ENCODE results near the gene SLC23A2.
A peak's percentile ranks its signal among the peaks of the same experiment; 100 is the strongest.

SLC23A2 gene

GRCh38 chr20:4898282-4899244 is 102.7 kb downstream of the SLC23A2 start:
- Histone ChIP-seq H3K36me3 (replicated peaks; ENCODE audit: low read depth, low read length) (peaks cover 4% of the 10 kb centered on the region), H3K9me3 (ENCODE audit: insufficient read depth, low read length) (no peaks in the 10 kb centered on the region), H3K27me3 (ENCODE audit: low read depth, low read length) (no peaks in the 10 kb centered on the region), H3K79me2 (ENCODE audit: low read length) (0 out of 2 replicates have a peak, but pooled peaks cover 2% of the 10 kb centered on the region), H3K4me1 (ENCODE audit: low read length) (peaks cover 34% of the 10 kb centered on the region), H3K9ac (ENCODE audit: low read length) (no peak overlapping the region), H3K4me2 (ENCODE audit: low read length) (no peak overlapping the region), H4K20me1 (ENCODE audit: insufficient read depth, low read length) (no peaks in the 10 kb centered on the region), H2AFZ (ENCODE audit: low read depth, low read length) (no peak overlapping the region), H3K27ac (ENCODE audit: low read length) (no peak overlapping the region), H3K4me3 (ENCODE audit: low read length) (no peak overlapping the region)
- TF ChIP-seq, protein P1, sequence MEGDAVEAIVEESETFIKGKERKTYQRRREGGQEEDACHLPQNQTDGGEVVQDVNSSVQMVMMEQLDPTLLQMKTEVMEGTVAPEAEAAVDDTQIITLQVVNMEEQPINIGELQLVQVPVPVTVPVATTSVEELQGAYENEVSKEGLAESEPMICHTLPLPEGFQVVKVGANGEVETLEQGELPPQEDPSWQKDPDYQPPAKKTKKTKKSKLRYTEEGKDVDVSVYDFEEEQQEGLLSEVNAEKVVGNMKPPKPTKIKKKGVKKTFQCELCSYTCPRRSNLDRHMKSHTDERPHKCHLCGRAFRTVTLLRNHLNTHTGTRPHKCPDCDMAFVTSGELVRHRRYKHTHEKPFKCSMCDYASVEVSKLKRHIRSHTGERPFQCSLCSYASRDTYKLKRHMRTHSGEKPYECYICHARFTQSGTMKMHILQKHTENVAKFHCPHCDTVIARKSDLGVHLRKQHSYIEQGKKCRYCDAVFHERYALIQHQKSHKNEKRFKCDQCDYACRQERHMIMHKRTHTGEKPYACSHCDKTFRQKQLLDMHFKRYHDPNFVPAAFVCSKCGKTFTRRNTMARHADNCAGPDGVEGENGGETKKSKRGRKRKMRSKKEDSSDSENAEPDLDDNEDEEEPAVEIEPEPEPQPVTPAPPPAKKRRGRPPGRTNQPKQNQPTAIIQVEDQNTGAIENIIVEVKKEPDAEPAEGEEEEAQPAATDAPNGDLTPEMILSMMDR (IDR thresholded peaks at IDR 0.05; ENCODE audit: low read depth, low read length) = no peak
- no peak for TF ChIP-seq EZH2phosphoT487 (IDR thresholded peaks at IDR 0.05; ENCODE audit: low read depth)

GRCh38 chr20:4897600-4897999 is 103.7 kb downstream of the SLC23A2 start:
- Histone ChIP-seq H4K20me1 (ENCODE audit: insufficient read depth, low read length) (no peaks in the 10 kb centered on the region), H3K27me3 (ENCODE audit: low read depth, low read length) (no peaks in the 10 kb centered on the region), H3K36me3 (replicated peaks; ENCODE audit: low read depth, low read length) (peaks cover 3% of the 10 kb centered on the region), H2AFZ (ENCODE audit: low read depth, low read length) (no peak overlapping the region), H3K9ac (ENCODE audit: low read length) (no peak overlapping the region), H3K9me3 (ENCODE audit: insufficient read depth, low read length) (no peaks in the 10 kb centered on the region), H3K79me2 (ENCODE audit: low read length) (0 out of 2 replicates have a peak, but pooled peaks cover 2% of the 10 kb centered on the region), H3K4me3 (ENCODE audit: low read length) (no peak overlapping the region), H3K4me2 (ENCODE audit: low read length) (no peak overlapping the region), H3K27ac (ENCODE audit: low read length) (no peak overlapping the region), H3K4me1 (ENCODE audit: low read length) (peaks cover 34% of the 10 kb centered on the region)
- TF ChIP-seq EZH2phosphoT487 (IDR thresholded peaks at IDR 0.05; ENCODE audit: low read depth) = no peak
- TF ChIP-seq, protein P1 (IDR thresholded peaks at IDR 0.05; ENCODE audit: low read depth, low read length) = no peak

GRCh38 chr20:4896971-4897497 is 104.3 kb downstream of the SLC23A2 start:
- Histone ChIP-seq H3K36me3 (replicated peaks; ENCODE audit: low read depth, low read length) (peaks cover 3% of the 10 kb centered on the region), H3K9ac (ENCODE audit: low read length) (no peak overlapping the region), H3K27me3 (ENCODE audit: low read depth, low read length) (no peaks in the 10 kb centered on the region), H3K79me2 (ENCODE audit: low read length) (0 out of 2 replicates have a peak, but pooled peaks cover 2% of the 10 kb centered on the region), H2AFZ (ENCODE audit: low read depth, low read length) (no peak overlapping the region), H3K4me2 (ENCODE audit: low read length) (peak overlapping the region; percentile 44), H3K4me3 (ENCODE audit: low read length) (no peak overlapping the region), H3K27ac (ENCODE audit: low read length) (no peak overlapping the region), H3K4me1 (ENCODE audit: low read length) (peaks cover 34% of the 10 kb centered on the region), H4K20me1 (ENCODE audit: insufficient read depth, low read length) (no peaks in the 10 kb centered on the region), H3K9me3 (ENCODE audit: insufficient read depth, low read length) (no peaks in the 10 kb centered on the region)
- no peak for TF ChIP-seq EZH2phosphoT487 (IDR thresholded peaks at IDR 0.05; ENCODE audit: low read depth)
- TF ChIP-seq, protein P1 (IDR thresholded peaks at IDR 0.05; ENCODE audit: low read depth, low read length) = peak; percentile 95

- Histone ChIP-seq H3K4me3 (ENCODE audit: low read length) (no peak overlapping the region), H3K9ac (ENCODE audit: low read length) (no peak overlapping the region), H3K9me3 (ENCODE audit: insufficient read depth, low read length) (no peaks in the 10 kb centered on the region), H3K27ac (ENCODE audit: low read length) (no peak overlapping the region), H3K79me2 (ENCODE audit: low read length) (0 out of 2 replicates have a peak, but pooled peaks cover 2% of the 10 kb centered on the region), H2AFZ (ENCODE audit: low read depth, low read length) (no peak overlapping the region), H3K36me3 (replicated peaks; ENCODE audit: low read depth, low read length) (peaks cover 3% of the 10 kb centered on the region), H3K4me2 (ENCODE audit: low read length) (peak overlapping the region; percentile 14; the same call in 1 of the 2 replicates), H3K4me1 (ENCODE audit: low read length) (peaks cover 34% of the 10 kb centered on the region), H3K27me3 (ENCODE audit: low read depth, low read length) (no peaks in the 10 kb centered on the region), H4K20me1 (ENCODE audit: insufficient read depth, low read length) (no peaks in the 10 kb centered on the region)
- TF ChIP-seq, protein P1 (IDR thresholded peaks at IDR 0.05; ENCODE audit: low read depth, low read length) = no peak
- TF ChIP-seq EZH2phosphoT487 (IDR thresholded peaks at IDR 0.05; ENCODE audit: low read depth) = no peak
Measured at GRCh38 chr20:4896119-4896702, 105.1 kb downstream of the SLC23A2 start.
